ENCODE measurements around the gene RIN1. TPM values are rescaled to one million over a fixed set of nuclear protein-coding genes. Genes with fewer than 3 reads are reported as not detected.

RIN1 gene
- total and polyA plus RNA-seq, 2 donors (not counting 1 experiment from before 2014, with no cell fraction given) = 0.72 to 1.7 TPM

DNA sequence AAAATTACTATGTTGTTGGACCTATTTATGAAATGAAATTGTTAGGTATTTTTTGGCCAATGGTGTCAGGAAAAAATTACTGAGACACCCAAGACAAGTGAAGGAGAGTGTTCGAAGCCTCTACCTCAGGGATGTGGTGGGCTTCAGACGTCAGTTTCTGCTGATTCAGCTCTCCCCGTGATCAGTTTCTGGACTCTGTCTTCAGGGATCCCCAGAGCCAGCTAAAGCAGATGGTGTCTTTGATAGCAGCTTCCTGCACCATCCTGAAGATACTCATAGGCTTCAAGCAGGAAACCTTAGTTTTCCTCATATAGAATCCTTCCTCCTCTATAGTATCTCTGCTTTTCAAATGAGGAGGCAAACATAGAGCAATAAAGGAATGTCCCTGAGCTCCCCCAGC is 26.8 kb downstream of the RIN1 start:
- Histone ChIP-seq H3K79me2 (ENCODE audit: control insufficient read depth, insufficient read depth, low read length) (no peaks in the 10 kb centered on the region), H3K9ac (ENCODE audit: low read length) (no peak overlapping the region), H3K27me3 (replicated peaks in 1 of 4; ENCODE audit: control extremely low read depth in 1 of 4, control insufficient read depth in 3 of 4, insufficient read depth in 4 of 4, low read length in 3 of 4) (no peaks in the 10 kb centered on the region), H2AFZ (ENCODE audit: insufficient read depth, low read depth, low read length, poor library complexity, severe bottlenecking) (no peak overlapping the region), H3K4me3 (ENCODE audit: control extremely low read depth in 1 of 5, extremely low read depth in 1 of 5, insufficient read depth in 1 of 5, low read depth in 2 of 5, low read length in 4 of 5) (no peak overlapping the region), H4K20me1 (ENCODE audit: control insufficient read depth, insufficient read depth, low read length, poor library complexity, severe bottlenecking) (no peaks in the 10 kb centered on the region), H3K9me3 (ENCODE audit: control extremely low read depth in 1 of 3, control insufficient read depth in 2 of 3, insufficient read depth in 1 of 3, low read length in 2 of 3) (no peaks in the 10 kb centered on the region), H3K36me3 (replicated peaks in 1 of 2; ENCODE audit: control extremely low read depth in 1 of 2, control insufficient read depth in 1 of 2, extremely low read depth in 1 of 2, insufficient read depth in 2 of 2, low read length in 1 of 2) (no peaks in the 10 kb centered on the region), H3K27ac (ENCODE audit: low read length in 2 of 2) (no peak overlapping the region), H3K4me2 (replicated peaks; ENCODE audit: low read depth, low read length, poor library complexity, severe bottlenecking) (no peak overlapping the region), H3K4me1 (ENCODE audit: control insufficient read depth in 2 of 2, insufficient read depth in 2 of 2, low read length in 2 of 2) (peaks cover 10 to 19% of the 10 kb centered on the region in 2 donors)
- intact Hi-C loops (cut with micrococcal nuclease) = no loop called here
- peaks cover 21% of the 10 kb centered on the region for H3K4me1 Mint-ChIP-seq
- peak overlapping the region; percentile 26 for H3K27ac Mint-ChIP-seq
- CTCF ChIA-PET = interaction anchor here (0.6 to 6.3 kb wide), 7 partner anchors 8 to 80 kb away, joined by 3 to 101 read pairs (median 13); no protein-coding TSS in a partner anchor
- POLR2A ChIA-PET = no interaction called here
- no peak overlapping the region for H3K4me3 Mint-ChIP-seq
- no peak for ATAC-seq (ENCODE audit: low read depth)
- no peaks in the 10 kb centered on the region for H3K9me3 Mint-ChIP-seq (ENCODE audit: insufficient read depth)
- H3K27me3 Mint-ChIP-seq = peaks cover 9% of the 10 kb centered on the region
- WGBS (ENCODE audit: insufficient coverage) = 69% methylated on average over 3 of the region's 3 CpGs
- no peak for DNase-seq
- no peak for TF ChIP-seq EZH2 (IDR thresholded peaks at IDR 0.05; ENCODE audit: borderline replicate concordance, insufficient read depth, low read depth, low read length, poor library complexity, severe bottlenecking)
- TF ChIP-seq, protein P1, sequence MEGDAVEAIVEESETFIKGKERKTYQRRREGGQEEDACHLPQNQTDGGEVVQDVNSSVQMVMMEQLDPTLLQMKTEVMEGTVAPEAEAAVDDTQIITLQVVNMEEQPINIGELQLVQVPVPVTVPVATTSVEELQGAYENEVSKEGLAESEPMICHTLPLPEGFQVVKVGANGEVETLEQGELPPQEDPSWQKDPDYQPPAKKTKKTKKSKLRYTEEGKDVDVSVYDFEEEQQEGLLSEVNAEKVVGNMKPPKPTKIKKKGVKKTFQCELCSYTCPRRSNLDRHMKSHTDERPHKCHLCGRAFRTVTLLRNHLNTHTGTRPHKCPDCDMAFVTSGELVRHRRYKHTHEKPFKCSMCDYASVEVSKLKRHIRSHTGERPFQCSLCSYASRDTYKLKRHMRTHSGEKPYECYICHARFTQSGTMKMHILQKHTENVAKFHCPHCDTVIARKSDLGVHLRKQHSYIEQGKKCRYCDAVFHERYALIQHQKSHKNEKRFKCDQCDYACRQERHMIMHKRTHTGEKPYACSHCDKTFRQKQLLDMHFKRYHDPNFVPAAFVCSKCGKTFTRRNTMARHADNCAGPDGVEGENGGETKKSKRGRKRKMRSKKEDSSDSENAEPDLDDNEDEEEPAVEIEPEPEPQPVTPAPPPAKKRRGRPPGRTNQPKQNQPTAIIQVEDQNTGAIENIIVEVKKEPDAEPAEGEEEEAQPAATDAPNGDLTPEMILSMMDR (IDR thresholded peaks at IDR 0.05) = no peak

DNA sequence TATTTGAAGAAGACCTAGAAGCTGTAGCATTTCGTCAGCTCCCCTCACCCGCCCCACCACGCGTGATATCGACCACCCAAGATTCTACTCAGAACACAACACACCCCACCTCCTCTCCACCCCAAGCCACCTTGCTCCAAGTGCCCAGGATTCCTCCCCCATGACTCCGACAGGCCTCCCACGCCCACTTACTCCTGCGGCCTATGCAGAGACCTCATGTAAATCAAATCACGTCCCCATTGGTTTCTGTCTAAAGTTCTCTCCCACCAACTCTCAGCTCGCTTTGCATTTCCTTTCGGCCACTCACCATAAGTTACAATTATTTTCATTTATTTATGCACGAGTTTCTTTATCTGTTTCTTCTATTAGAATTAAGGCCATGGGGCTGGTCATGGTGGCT is 33.6 kb downstream of the RIN1 start:
- POLR2A ChIA-PET = no interaction called here
- peaks cover 13% of the 10 kb centered on the region for H3K27me3 Mint-ChIP-seq

More for the DNA sequence above, 33.6 kb downstream of the RIN1 start:
- TF ChIP-seq EZH2 (IDR thresholded peaks at IDR 0.05; ENCODE audit: borderline replicate concordance, insufficient read depth, low read depth, low read length, poor library complexity, severe bottlenecking) = no peak
- TF ChIP-seq, protein P1 (IDR thresholded peaks at IDR 0.05) = no peak
- CTCF ChIA-PET = interaction anchor here (1.4 kb wide), 1 partner anchor 9 kb away, joined by 6 read pairs; no protein-coding TSS in a partner anchor
- H3K4me1 Mint-ChIP-seq = no peaks in the 10 kb centered on the region
- no peaks in the 10 kb centered on the region for H3K79me2 ChIP-seq (ENCODE audit: control insufficient read depth, insufficient read depth, low read length)
- no peak overlapping the region for H3K4me2 ChIP-seq (replicated peaks; ENCODE audit: low read depth, low read length, poor library complexity, severe bottlenecking)
- H3K36me3 ChIP-seq (replicated peaks in 1 of 2; ENCODE audit: control extremely low read depth in 1 of 2, control insufficient read depth in 1 of 2, extremely low read depth in 1 of 2, insufficient read depth in 2 of 2, low read length in 1 of 2) = no peaks in the 10 kb centered on the region
- H3K27ac Mint-ChIP-seq = no peak overlapping the region
- 93% methylated on average over 9 of the region's 12 CpGs for WGBS (ENCODE audit: insufficient coverage)
- no peak for DNase-seq
- no peaks in the 10 kb centered on the region for H3K27me3 ChIP-seq (replicated peaks in 1 of 4; ENCODE audit: control extremely low read depth in 1 of 4, control insufficient read depth in 3 of 4, insufficient read depth in 4 of 4, low read length in 3 of 4)
- H2AFZ ChIP-seq (ENCODE audit: insufficient read depth, low read depth, low read length, poor library complexity, severe bottlenecking) = no peak overlapping the region
- no peaks in the 10 kb centered on the region for H3K9me3 ChIP-seq (ENCODE audit: control extremely low read depth in 1 of 3, control insufficient read depth in 2 of 3, insufficient read depth in 1 of 3, low read length in 2 of 3)
- no peak overlapping the region for H3K27ac ChIP-seq (ENCODE audit: low read length in 2 of 2)
- intact Hi-C loops (cut with micrococcal nuclease) = no loop called here
- H3K4me3 ChIP-seq (ENCODE audit: control extremely low read depth in 1 of 5, extremely low read depth in 1 of 5, insufficient read depth in 1 of 5, low read depth in 2 of 5, low read length in 4 of 5) = no peak overlapping the region
- H3K9ac ChIP-seq (ENCODE audit: low read length) = no peak overlapping the region
- no peak for ATAC-seq (ENCODE audit: low read depth)
- H3K4me3 Mint-ChIP-seq = no peak overlapping the region
- H3K9me3 Mint-ChIP-seq (ENCODE audit: insufficient read depth) = no peaks in the 10 kb centered on the region
- no peaks in the 10 kb centered on the region for H3K4me1 ChIP-seq (ENCODE audit: control insufficient read depth in 2 of 2, insufficient read depth in 2 of 2, low read length in 2 of 2)
- no peaks in the 10 kb centered on the region for H4K20me1 ChIP-seq (ENCODE audit: control insufficient read depth, insufficient read depth, low read length, poor library complexity, severe bottlenecking)
